Calu3 (cell line): ENCODE measurements around the gene MASTL. TPM values are rescaled to one million over a fixed set of nuclear protein-coding genes. Genes with fewer than 3 reads are reported as not detected.

Source experiments
- BruUV-seq: library from RNA; stranded (reverse); fragments of 400-500 nt; replicated peaks from 2 replicates; lab custom pipeline; 2021; lab: Mats Ljungman, UMichigan
- CTCF ChIA-PET: fragments of 300-600 bp; sonication (Branson Sonifier 250); formaldehyde crosslinking; loops from one replicate; lab custom pipeline; 2022; ENCODE audit warnings: antibody characterized with exemption; lab: Charles Lee
- DNase-seq: peaks from one replicate; pipeline ENCODE4 v3.0.0; 2022
- H3K27ac Mint-ChIP-seq: one replicate; pipeline ENCODE4 v1.8.0; 2022; ENCODE audit warnings: mixed read lengths; ENCODE audit not compliant: unreplicated experiment
- H3K27me3 Mint-ChIP-seq: one replicate; pipeline ENCODE4 v1.8.0; 2022; ENCODE audit warnings: mixed read lengths; ENCODE audit not compliant: unreplicated experiment
- H3K36me3 Mint-ChIP-seq: one replicate; pipeline ENCODE4 v1.8.0; 2022; ENCODE audit warnings: mild to moderate bottlenecking, moderate library complexity, mixed read lengths; ENCODE audit not compliant: insufficient read depth, unreplicated experiment
- H3K4me1 Mint-ChIP-seq: one replicate; pipeline ENCODE4 v1.8.0; 2022; ENCODE audit warnings: mild to moderate bottlenecking, low read depth, mixed read lengths; ENCODE audit not compliant: unreplicated experiment
- H3K4me3 Mint-ChIP-seq: one replicate; pipeline ENCODE4 v1.8.0; 2022; ENCODE audit warnings: mild to moderate bottlenecking, low read depth, moderate library complexity, mixed read lengths; ENCODE audit not compliant: unreplicated experiment
- H3K9me3 Mint-ChIP-seq: one replicate; pipeline ENCODE4 v1.8.0; 2022; ENCODE audit warnings: low read depth, mixed read lengths; ENCODE audit not compliant: unreplicated experiment
- intact Hi-C: fragments of 100-400 bp; cut with micrococcal nuclease; formaldehyde crosslinking; loops from one replicate; pipeline ENCODE4 v1.10.0; 2022; ENCODE audit not compliant: unreplicated experiment
- total RNA-seq: library from RNA; stranded (reverse); gene quantifications from 2 replicates; pipeline ENCODE4 v1.2.3, GENCODE V29; 2022
- TF ChIP-seq, protein P1 (sequence below): fragments of 200-600 bp; IDR thresholded peaks from one replicate; pipeline ENCODE4 v1.8.0; 2022; ENCODE audit warnings: antibody characterized with exemption; ENCODE audit not compliant: unreplicated experiment

MASTL gene
- total RNA-seq, 1 experiment from 2014 or later: 30.2 TPM

GRCh38 chr10:27230022-27230421 is 74.9 kb downstream of the MASTL start:
- no peaks in the 10 kb centered on the region for H3K27me3 Mint-ChIP-seq
- H3K4me1 Mint-ChIP-seq: no peaks in the 10 kb centered on the region
- no peak for DNase-seq
- no peaks in the 10 kb centered on the region for H3K9me3 Mint-ChIP-seq
- no peak overlapping the region for H3K27ac Mint-ChIP-seq
- intact Hi-C loops: no loop called here
- H3K36me3 Mint-ChIP-seq: peaks cover 15% of the 10 kb centered on the region
- CTCF ChIA-PET: no interaction called here
- TF ChIP-seq, protein P1, sequence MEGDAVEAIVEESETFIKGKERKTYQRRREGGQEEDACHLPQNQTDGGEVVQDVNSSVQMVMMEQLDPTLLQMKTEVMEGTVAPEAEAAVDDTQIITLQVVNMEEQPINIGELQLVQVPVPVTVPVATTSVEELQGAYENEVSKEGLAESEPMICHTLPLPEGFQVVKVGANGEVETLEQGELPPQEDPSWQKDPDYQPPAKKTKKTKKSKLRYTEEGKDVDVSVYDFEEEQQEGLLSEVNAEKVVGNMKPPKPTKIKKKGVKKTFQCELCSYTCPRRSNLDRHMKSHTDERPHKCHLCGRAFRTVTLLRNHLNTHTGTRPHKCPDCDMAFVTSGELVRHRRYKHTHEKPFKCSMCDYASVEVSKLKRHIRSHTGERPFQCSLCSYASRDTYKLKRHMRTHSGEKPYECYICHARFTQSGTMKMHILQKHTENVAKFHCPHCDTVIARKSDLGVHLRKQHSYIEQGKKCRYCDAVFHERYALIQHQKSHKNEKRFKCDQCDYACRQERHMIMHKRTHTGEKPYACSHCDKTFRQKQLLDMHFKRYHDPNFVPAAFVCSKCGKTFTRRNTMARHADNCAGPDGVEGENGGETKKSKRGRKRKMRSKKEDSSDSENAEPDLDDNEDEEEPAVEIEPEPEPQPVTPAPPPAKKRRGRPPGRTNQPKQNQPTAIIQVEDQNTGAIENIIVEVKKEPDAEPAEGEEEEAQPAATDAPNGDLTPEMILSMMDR: no peak
- H3K4me3 Mint-ChIP-seq: no peak overlapping the region
- BruUV-seq: no TSS peak

DNA sequence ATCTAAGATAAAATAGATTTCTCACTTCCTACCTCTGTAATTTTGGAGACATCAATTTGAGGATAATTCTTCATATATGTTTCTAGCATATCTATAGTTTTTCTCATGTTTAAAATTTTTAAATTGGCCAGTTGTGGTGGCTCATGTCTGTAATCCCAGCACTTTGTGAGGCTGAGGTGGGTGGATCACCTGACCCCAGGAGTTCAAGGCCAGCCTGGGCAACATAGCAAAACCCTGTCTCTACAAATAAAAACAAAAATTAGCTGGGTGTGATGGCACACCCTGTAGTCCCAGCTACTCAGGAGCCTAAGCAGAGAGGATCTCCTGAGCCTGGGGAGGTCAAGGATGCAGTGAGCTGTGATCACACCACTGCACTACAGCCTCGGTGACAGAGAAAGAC is 80.6 kb downstream of the MASTL start:
- no peak overlapping the region for H3K27ac Mint-ChIP-seq
- intact Hi-C loops: no loop called here
- DNase-seq: no peak
- BruUV-seq: no TSS peak
- H3K27me3 Mint-ChIP-seq: no peaks in the 10 kb centered on the region
- H3K4me1 Mint-ChIP-seq: no peaks in the 10 kb centered on the region
- peaks cover 38% of the 10 kb centered on the region for H3K36me3 Mint-ChIP-seq
- no peak overlapping the region for H3K4me3 Mint-ChIP-seq
- TF ChIP-seq, protein P1: no peak
- CTCF ChIA-PET: interaction anchor here (0.9 kb wide), 1 partner anchor 17 kb away, joined by 3 read pairs; no protein-coding TSS in a partner anchor
- no peaks in the 10 kb centered on the region for H3K9me3 Mint-ChIP-seq

Other genes starting within 250 kb of the MASTL start
- 9.0 and 10.2 TPM in 2 replicates for gene ANKRD26, start 54.9 kb upstream of the MASTL start, total RNA-seq
- gene YME1L1, start 968 bp upstream of the MASTL start, total RNA-seq: 97.5 and 106 TPM in 2 replicates
- 34.1 and 38.6 TPM in 2 replicates for gene ACBD5, start 85.4 kb downstream of the MASTL start, total RNA-seq